GM18909 (cell line): ENCODE measurements around the gene TTC7B.

Experiments used
- ATAC-seq: cut with Tn5 transposase; IDR thresholded peaks from one replicate; pipeline ENCODE4 v1.9.1; 2021; ENCODE audit warnings: mild to moderate bottlenecking; ENCODE audit not compliant: unreplicated experiment, poor library complexity

The TTC7B gene

GRCh38 chr14:90628825-90629224 is 187.4 kb downstream of the TTC7B start:
- no peak for ATAC-seq

DNA sequence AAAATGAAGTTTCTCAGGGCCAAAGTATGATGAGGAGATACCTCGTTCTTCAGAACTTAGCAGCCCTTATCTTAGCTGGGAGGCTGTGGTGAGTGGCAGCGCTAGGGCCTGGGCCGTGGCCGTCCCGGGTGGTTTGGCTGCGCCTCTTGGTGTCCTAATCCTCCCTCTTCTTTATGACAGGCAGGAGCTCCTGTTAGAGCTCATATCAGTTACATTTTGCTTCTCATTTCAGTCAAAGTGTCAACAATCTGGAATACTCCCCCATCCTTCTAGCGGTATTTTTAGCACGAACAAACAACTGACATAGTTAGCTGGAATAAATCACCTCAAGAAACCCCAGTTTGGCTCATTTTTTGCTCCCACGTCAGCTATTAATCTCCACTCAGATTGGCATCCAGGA is 188.8 kb downstream of the TTC7B start:
- no peak for ATAC-seq

DNA sequence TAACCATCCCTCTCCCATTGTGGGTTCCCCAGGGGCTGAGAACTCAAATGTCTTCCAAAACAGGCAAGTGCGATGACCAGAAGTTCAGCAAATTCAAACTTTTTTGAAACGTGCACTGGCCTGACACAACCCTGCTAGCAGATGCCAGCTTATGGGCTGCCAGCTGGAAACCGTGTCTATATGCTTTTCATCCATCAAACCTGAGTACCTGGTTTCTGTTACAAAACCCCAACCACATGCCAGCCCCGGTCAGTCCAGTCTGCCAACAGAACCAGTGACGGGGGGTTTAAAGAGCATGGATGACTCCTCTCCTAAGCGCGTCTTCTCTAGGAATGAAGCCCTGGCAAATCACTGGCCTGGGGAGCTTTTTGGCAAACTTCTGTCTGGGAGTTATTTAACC is 189.7 kb downstream of the TTC7B start:
- no peak for ATAC-seq

DNA sequence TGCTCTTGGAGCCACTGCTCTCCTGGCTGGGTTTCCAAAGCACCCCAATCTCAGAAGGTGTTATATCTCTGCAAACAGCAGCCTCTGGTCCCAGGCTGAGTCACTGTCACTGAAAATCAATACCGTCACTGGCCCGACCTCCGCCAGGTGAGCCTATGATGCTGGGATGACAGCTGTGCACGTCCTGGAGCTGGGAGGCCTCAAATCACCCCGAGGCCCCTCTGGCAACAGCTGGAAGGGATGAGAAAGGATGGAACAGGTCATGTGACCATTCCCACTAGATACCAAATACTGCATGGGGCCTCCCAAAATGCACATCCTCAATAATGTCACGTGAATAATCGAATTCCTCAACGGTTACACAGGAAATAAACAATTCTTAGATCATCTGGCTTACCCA is 190.8 kb downstream of the TTC7B start:
- ATAC-seq, result no peak

DNA sequence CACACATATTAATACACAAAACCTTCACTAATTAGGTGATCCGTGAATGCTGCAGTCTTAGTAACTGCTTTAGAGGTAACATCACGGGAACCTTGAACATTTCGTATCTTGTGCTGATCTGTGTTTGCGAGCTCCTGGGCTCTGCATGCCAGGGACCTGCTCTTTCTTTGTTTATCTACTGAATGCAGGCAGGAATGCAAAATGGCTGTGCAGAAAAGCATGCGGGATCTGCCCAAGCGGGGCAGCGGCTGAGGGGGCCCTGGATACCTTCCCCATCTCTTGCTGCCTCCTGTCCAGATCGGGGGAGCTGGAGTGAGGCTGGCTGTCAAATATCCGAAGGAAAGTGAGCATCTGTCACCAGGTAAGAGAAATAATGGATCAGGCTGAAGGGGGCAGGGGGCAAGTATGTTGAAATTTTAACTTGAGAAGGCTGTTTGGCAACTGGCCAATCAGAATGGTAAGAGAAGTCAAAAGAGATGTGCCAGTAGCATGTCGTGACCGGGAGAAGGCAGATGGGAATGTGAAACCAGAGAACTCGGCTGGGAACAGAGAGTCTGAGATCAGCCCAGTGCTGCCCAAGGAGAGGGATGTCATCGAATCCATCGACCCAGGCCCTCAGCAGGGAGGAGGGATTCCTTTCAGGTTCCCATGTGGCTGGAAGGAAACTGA is 191.4 kb downstream of the TTC7B start:
- no peak for ATAC-seq

- ATAC-seq, result no peak
Observed at GRCh38 chr14:90624227-90624626, 192.0 kb downstream of the TTC7B start.

DNA sequence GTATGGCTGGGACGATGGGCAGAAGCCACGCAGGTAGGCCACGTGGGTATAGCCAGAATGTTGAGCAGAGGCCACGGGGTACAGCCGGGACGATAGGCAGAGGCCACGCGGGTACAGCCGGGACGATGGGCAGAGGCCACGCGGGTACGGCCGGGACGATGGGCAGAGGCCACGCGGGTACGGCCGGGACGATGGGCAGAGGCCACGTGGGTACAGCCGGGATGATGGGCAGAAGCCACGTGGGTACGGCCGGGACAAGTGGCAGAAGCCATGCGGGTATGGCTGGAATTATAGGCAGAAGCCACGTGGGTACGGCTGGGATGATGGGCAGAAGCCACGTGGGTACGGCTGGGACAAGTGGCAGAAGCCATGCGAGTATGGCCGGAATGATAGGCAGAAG is 195.0 kb downstream of the TTC7B start:
- no peak for ATAC-seq

DNA sequence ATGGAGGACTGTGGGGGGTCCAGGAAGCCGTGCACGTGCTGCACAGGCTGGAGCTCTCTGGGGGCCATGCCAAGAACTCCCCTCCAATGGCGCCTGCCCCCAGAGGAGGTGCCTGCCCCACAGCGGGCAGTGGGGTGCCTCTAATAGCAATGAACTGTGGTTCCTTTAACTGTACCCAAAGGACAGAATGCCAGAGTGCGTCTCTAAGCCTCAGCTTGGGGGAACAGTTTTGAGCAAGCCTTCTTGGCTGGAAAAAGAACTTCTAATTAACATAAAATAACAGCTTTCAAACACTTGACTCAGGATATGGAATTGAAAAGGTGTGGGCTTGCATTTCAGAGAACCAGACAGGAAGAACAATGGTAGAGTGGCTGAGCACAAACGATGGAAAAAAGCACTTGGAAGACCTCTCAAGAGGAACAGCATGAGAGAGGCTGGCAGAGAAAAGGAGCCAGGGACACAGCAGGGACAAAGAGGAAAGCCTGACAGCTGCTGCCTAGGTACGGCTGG is 195.6 kb downstream of the TTC7B start:
- no peak for ATAC-seq

GRCh38 chr14:90619911-90620310 is 196.3 kb downstream of the TTC7B start:
- ATAC-seq, result no peak

GRCh38 chr14:90617961-90618360 is 198.3 kb downstream of the TTC7B start:
- ATAC-seq, result no peak

GRCh38 chr14:90616881-90617280 is 199.3 kb downstream of the TTC7B start:
- ATAC-seq, result no peak

GRCh38 chr14:90616313-90616712 is 199.9 kb downstream of the TTC7B start:
- no peak for ATAC-seq

GRCh38 chr14:90615517-90616060 is 200.6 kb downstream of the TTC7B start:
- no peak for ATAC-seq

GRCh38 chr14:90614696-90615516 is 201.3 kb downstream of the TTC7B start:
- ATAC-seq, result no peak

DNA sequence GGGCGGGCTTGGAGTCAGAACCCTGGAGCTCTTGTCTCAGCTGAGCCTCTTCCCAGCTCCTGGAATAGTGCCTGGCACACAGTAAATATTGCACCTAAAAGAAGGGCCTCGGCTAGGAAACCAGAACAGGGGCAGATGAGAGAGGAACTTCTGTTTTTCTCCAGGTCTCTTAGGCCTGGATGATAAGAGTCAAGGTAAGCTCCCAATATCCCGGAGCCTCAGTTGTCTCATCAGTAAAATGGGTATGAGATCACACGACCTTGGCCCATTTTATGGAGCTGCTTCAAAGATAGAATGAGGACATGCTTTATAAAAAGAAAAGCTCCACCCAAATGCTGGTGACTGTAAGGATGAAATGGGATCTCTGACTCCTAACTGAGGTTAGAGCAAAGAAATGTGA is 202.2 kb downstream of the TTC7B start:
- no peak for ATAC-seq

DNA sequence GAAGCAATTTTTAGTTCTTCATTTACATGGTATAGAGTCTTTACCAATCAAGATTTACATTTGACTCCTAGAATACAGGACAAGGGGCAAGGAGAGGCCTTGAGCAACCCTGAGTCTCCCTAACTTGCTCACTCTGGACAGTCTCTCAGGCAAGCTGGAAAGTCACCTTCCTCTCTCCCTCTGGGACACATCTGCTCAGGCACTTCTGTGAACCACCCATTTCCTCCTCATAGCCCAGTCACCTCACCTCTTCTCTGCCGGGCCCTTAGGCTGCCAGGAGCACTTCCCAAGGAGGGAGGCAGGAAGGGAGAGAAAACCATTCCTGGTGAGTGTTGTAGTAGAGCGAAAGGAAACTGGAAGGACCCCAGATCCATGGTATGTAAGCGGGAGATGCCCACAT is 202.8 kb downstream of the TTC7B start:
- no peak for ATAC-seq

- no peak for ATAC-seq
Observed at GRCh38 chr14:90612801-90613200, 203.4 kb downstream of the TTC7B start.

DNA sequence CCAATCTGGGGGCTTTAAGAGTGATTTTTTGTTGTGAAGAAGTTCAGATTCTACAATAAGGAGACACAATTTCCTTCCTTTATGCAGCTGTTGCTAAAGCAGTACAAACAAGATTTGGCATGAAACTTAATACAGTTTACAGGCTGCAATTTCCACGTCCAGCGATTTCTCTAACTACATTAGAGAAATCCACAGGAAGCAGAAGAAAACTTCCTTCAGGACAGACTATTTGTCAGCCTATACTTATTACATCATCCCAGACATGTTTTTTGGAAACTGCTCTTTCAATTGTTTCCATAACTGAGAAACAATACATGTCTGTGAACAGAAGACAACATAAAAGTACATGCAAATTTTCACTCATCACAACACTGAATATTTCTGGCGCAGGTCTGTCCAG is 204.3 kb downstream of the TTC7B start:
- no peak for ATAC-seq

GRCh38 chr14:90611501-90611900 is 204.7 kb downstream of the TTC7B start:
- no peak for ATAC-seq

GRCh38 chr14:90610346-90611040 is 205.7 kb downstream of the TTC7B start:
- ATAC-seq, result no peak

- ATAC-seq, result no peak
Observed at GRCh38 chr14:90609376-90609775, 206.9 kb downstream of the TTC7B start.
